NCI-H82 treated with DMSO at 0.1 percent for 48 hours (cell line): Measurements from ENCODE around the gene ACTL10.
A peak's percentile ranks its signal among the peaks of the same experiment; 100 is the strongest.

Experiments used
- DNase-seq: peaks from one replicate; lab custom pipeline; 2025; ENCODE audit not compliant: unreplicated experiment; lab: John Stamatoyannopoulos, UW

ACTL10 gene

GRCh38 chr20:33663161-33664084, 3.3 kb upstream of the ACTL10 start:
- peak; percentile 14 for DNase-seq

GRCh38 chr20:33664085-33664761, 2.5 kb upstream of the ACTL10 start:
- no peak for DNase-seq

- no peak for DNase-seq
These were observed 2.0 kb upstream of the ACTL10 start for GRCh38 chr20:33664762-33665144.

GRCh38 chr20:33667245-33667675, 517 bp downstream of the ACTL10 start:
- no peak for DNase-seq

- peak; percentile 12 for DNase-seq
These were observed 1.1 kb downstream of the ACTL10 start for GRCh38 chr20:33667676-33668465.

GRCh38 chr20:33668466-33669155, 1.9 kb downstream of the ACTL10 start:
- DNase-seq = no peak

- DNase-seq = no peak
These were observed 2.5 kb downstream of the ACTL10 start for GRCh38 chr20:33669224-33669623.

- no peak for DNase-seq
These were observed 3.3 kb downstream of the ACTL10 start for GRCh38 chr20:33669873-33670640.

- DNase-seq = no peak
These were observed 4.2 kb downstream of the ACTL10 start for GRCh38 chr20:33670715-33671499.

- DNase-seq = no peak
These were observed 5.0 kb downstream of the ACTL10 start for GRCh38 chr20:33671573-33672288.

GRCh38 chr20:33672426-33673113, 5.8 kb downstream of the ACTL10 start:
- no peak for DNase-seq

- DNase-seq = no peak
These were observed 6.3 kb downstream of the ACTL10 start for GRCh38 chr20:33673114-33673409.

GRCh38 chr20:33673410-33674293, 6.9 kb downstream of the ACTL10 start:
- no peak for DNase-seq

GRCh38 chr20:33674294-33675135, 7.8 kb downstream of the ACTL10 start, which contains the start of gene NECAB3:
TSS of gene NECAB3 (minus strand) at chr20:33674428. CDS start at chr20:33674352, 76 bp downstream.
- peak; percentile 60 for DNase-seq

- DNase-seq = no peak
These were observed 8.6 kb downstream of the ACTL10 start for GRCh38 chr20:33675136-33675959.
